Fibroblast of skin of left quadriceps (primary cell): ENCODE results near the gene CDCA7.
"Not testable (repeated sequence)": the region's sequence is repeated elsewhere in the genome, so short reads cannot be mapped to it uniquely, and the experiment has no call there.

Source experiments
- DNase-seq, 2 experiments: peaks; one replicate each; pipeline ENCODE4 v3.0.0-alpha.2; 2013; ENCODE audit warnings: low read depth in 2 of 2

CDCA7 gene

GRCh38 chr2:173358616-173359015, 3.9 kb downstream of the CDCA7 start:
- no peak for DNase-seq

GRCh38 chr2:173359231-173359630, 4.6 kb downstream of the CDCA7 start:
- no peak for DNase-seq

- DNase-seq: no peak
These were observed 15.5 kb downstream of the CDCA7 start for GRCh38 chr2:173370198-173370597.

- no peak for DNase-seq
These were observed 16.4 kb downstream of the CDCA7 start for GRCh38 chr2:173371023-173371422.

- no peak for DNase-seq
These were observed 18.6 kb downstream of the CDCA7 start for GRCh38 chr2:173373290-173373689.

- DNase-seq: no peak
These were observed 20.0 kb downstream of the CDCA7 start for GRCh38 chr2:173374634-173375033.

GRCh38 chr2:173385534-173385933, 30.9 kb downstream of the CDCA7 start:
- not testable (repeated sequence) for DNase-seq

- DNase-seq: no peak
These were observed 31.5 kb downstream of the CDCA7 start for GRCh38 chr2:173386021-173386737.

- no peak for DNase-seq
These were observed 32.0 kb downstream of the CDCA7 start for GRCh38 chr2:173386738-173387065.

GRCh38 chr2:173387079-173387478, 32.4 kb downstream of the CDCA7 start:
- no peak for DNase-seq

GRCh38 chr2:173387660-173388059, 33.0 kb downstream of the CDCA7 start:
- no peak for DNase-seq

- no peak for DNase-seq
These were observed 34.1 kb downstream of the CDCA7 start for GRCh38 chr2:173388795-173389194.

- no peak for DNase-seq
These were observed 35.4 kb downstream of the CDCA7 start for GRCh38 chr2:173390036-173390435.

- no peak for DNase-seq
These were observed 38.1 kb downstream of the CDCA7 start for GRCh38 chr2:173392731-173393130.

GRCh38 chr2:173393186-173393585, 38.5 kb downstream of the CDCA7 start:
- no peak for DNase-seq

- DNase-seq: no peak
These were observed 39.0 kb downstream of the CDCA7 start for GRCh38 chr2:173393636-173394035.

- no peak for DNase-seq
These were observed 39.7 kb downstream of the CDCA7 start for GRCh38 chr2:173394091-173394974.

GRCh38 chr2:173395567-173396351, 41.1 kb downstream of the CDCA7 start:
- no peak for DNase-seq

GRCh38 chr2:173397539-173397938, 42.9 kb downstream of the CDCA7 start:
- no peak for DNase-seq

GRCh38 chr2:173399229-173399628, 44.6 kb downstream of the CDCA7 start:
- DNase-seq: no peak

GRCh38 chr2:173400760-173401159, 46.1 kb downstream of the CDCA7 start:
- DNase-seq: no peak

- no peak for DNase-seq
These were observed 47.1 kb downstream of the CDCA7 start for GRCh38 chr2:173401716-173402326.
